H9 (cell line): ENCODE data around the gene RANBP17. TPM values are rescaled to one million over a fixed set of nuclear protein-coding genes. Genes with fewer than 3 reads are reported as not detected.
"Not testable (repeated sequence)": the region's sequence is repeated elsewhere in the genome, so short reads cannot be mapped to it uniquely, and the experiment has no call there.

ENCODE experiments used
- DNase-seq: peaks from one replicate; pipeline ENCODE4 v3.0.0-alpha.2; 2017
- H2AFZ ChIP-seq: one replicate; pipeline ENCODE4 v1.6.1; 2013; ENCODE audit warnings: mild to moderate bottlenecking, low read length, control low read depth, moderate library complexity
- H2AK5ac ChIP-seq: 2 replicates; pipeline ENCODE4 v1.6.1; 2013; ENCODE audit warnings: low read length, control low read depth, mixed read lengths; ENCODE audit not compliant: insufficient read length
- H2BK120ac ChIP-seq: one replicate; pipeline ENCODE4 v1.6.1; 2013; ENCODE audit warnings: low read depth, mild to moderate bottlenecking, low read length, control low read depth, inconsistent platforms; ENCODE audit not compliant: poor library complexity, severe bottlenecking
- H2BK12ac ChIP-seq: 2 replicates; pipeline ENCODE4 v1.6.1; 2013; ENCODE audit warnings: low read length, control low read depth, mixed read lengths, low read depth; ENCODE audit not compliant: insufficient read length
- H2BK15ac ChIP-seq: 2 replicates; pipeline ENCODE4 v1.6.1; 2013; ENCODE audit warnings: low read depth, low read length, control low read depth
- H2BK20ac ChIP-seq: one replicate; pipeline ENCODE4 v1.6.1; 2013; ENCODE audit warnings: low read depth, mild to moderate bottlenecking, low read length, control low read depth, inconsistent platforms; ENCODE audit not compliant: poor library complexity, severe bottlenecking
- H2BK5ac ChIP-seq: 2 replicates; pipeline ENCODE4 v1.6.1; 2013; ENCODE audit warnings: low read length, control low read depth, mixed read lengths; ENCODE audit not compliant: insufficient read length
- H3K14ac ChIP-seq: 2 replicates; pipeline ENCODE4 v1.6.1; 2013; ENCODE audit warnings: low read length, control low read depth; ENCODE audit not compliant: insufficient read depth
- H3K18ac ChIP-seq: 2 replicates; pipeline ENCODE4 v1.6.1; 2013; ENCODE audit warnings: low read depth, mild to moderate bottlenecking, mixed read lengths, low read length, control low read depth; ENCODE audit not compliant: insufficient read length
- H3K23ac ChIP-seq: 2 replicates; pipeline ENCODE4 v1.6.1; 2013; ENCODE audit warnings: low read length, control low read depth, mixed read lengths, low read depth; ENCODE audit not compliant: insufficient read length
- H3K23me2 ChIP-seq: 2 replicates; pipeline ENCODE4 v1.6.1; 2013; ENCODE audit warnings: low read depth, mild to moderate bottlenecking, mixed read lengths, low read length, control low read depth; ENCODE audit not compliant: insufficient read length, poor library complexity, severe bottlenecking
- H3K27ac ChIP-seq: 2 replicates; pipeline ENCODE4 v1.5.1; 2013; ENCODE audit warnings: low read length, control low read depth, mixed read lengths, low read depth; ENCODE audit not compliant: insufficient read length
- H3K27me3 ChIP-seq: 2 replicates; pipeline ENCODE4 v1.6.1; 2013; ENCODE audit warnings: low read length, control low read depth, inconsistent platforms; ENCODE audit not compliant: insufficient read depth
- H3K4ac ChIP-seq: 2 replicates; pipeline ENCODE4 v1.6.1; 2013; ENCODE audit warnings: low read depth, mild to moderate bottlenecking, control low read depth, inconsistent platforms, low read length, moderate library complexity
- H3K4me1 ChIP-seq: 2 replicates; pipeline ENCODE4 v1.6.1; 2013; ENCODE audit warnings: low read length, control low read depth, inconsistent platforms; ENCODE audit not compliant: insufficient read depth
- H3K4me2 ChIP-seq: 2 replicates; pipeline ENCODE4 v1.6.1; 2013; ENCODE audit warnings: low read length, control low read depth, mixed read lengths; ENCODE audit not compliant: insufficient read length, insufficient read depth
- H3K56ac ChIP-seq: 2 replicates; pipeline ENCODE4 v1.6.1; 2013; ENCODE audit warnings: low read depth, mild to moderate bottlenecking, mixed read lengths, low read length, control low read depth; ENCODE audit not compliant: insufficient read length
- H3K79me1 ChIP-seq: 2 replicates; pipeline ENCODE4 v1.6.1; 2013; ENCODE audit warnings: low read depth, mild to moderate bottlenecking, moderate library complexity, low read length, control low read depth, inconsistent platforms; ENCODE audit not compliant: insufficient read depth, poor library complexity, severe bottlenecking
- H3K79me2 ChIP-seq: 2 replicates; pipeline ENCODE4 v1.6.1; 2013; ENCODE audit warnings: low read length, control low read depth, inconsistent platforms; ENCODE audit not compliant: insufficient read depth
- H3K9ac ChIP-seq: 2 replicates; pipeline ENCODE4 v1.6.1; 2013; ENCODE audit warnings: low read length, control low read depth, mixed read lengths; ENCODE audit not compliant: insufficient read length; ENCODE audit errors: extremely low read depth
- H3K9me3 ChIP-seq: one replicate; pipeline ENCODE4 v1.6.1; 2013; ENCODE audit warnings: low read depth, low read length, inconsistent platforms; ENCODE audit not compliant: control insufficient read depth
- H3T11ph ChIP-seq: one replicate; pipeline ENCODE4 v1.6.1; 2013; ENCODE audit warnings: mild to moderate bottlenecking, low read length, control low read depth, inconsistent platforms
- H4K20me1 ChIP-seq: one replicate; pipeline ENCODE4 v1.6.1; 2013; ENCODE audit not compliant: control insufficient read depth, insufficient read length, insufficient read depth
- H4K5ac ChIP-seq: 2 replicates; pipeline ENCODE4 v1.6.1; 2013; ENCODE audit warnings: low read depth, mild to moderate bottlenecking, mixed read lengths, low read length, control low read depth; ENCODE audit not compliant: insufficient read length
- H4K8ac ChIP-seq: replicated peaks from 2 replicates; pipeline ENCODE4 v1.6.1; 2013; ENCODE audit warnings: low read length, control low read depth, mixed read lengths, low read depth; ENCODE audit not compliant: insufficient read length
- H4K91ac ChIP-seq: 2 replicates; pipeline ENCODE4 v1.6.1; 2013; ENCODE audit warnings: low read depth, mild to moderate bottlenecking, moderate library complexity, mixed read lengths, low read length, control low read depth; ENCODE audit not compliant: insufficient read length
- H3K27ac Mint-ChIP-seq, 3 experiments: 2 replicates in 2 of 3; 3 replicates in 1 of 3; pipeline ENCODE4 v1.8.0; 2020 to 2021; ENCODE audit warnings: mixed read lengths in 3 of 3, mild to moderate bottlenecking in 1 of 3, moderate library complexity in 1 of 3
- H3K27me3 Mint-ChIP-seq: 2 replicates; pipeline ENCODE4 v1.8.0; 2021; ENCODE audit warnings: low read depth, mild to moderate bottlenecking, moderate library complexity, mixed read lengths
- H3K36me3 Mint-ChIP-seq, 3 experiments: 2 replicates in 2 of 3; 3 replicates in 1 of 3; pipeline ENCODE4 v1.8.0; 2020 to 2021; ENCODE audit warnings: low read depth in 3 of 3, mixed read lengths in 3 of 3; ENCODE audit not compliant: insufficient read depth in 1 of 3
- H3K4me1 Mint-ChIP-seq, 2 experiments: 2 replicates each; pipeline ENCODE4 v1.8.0; 2020; ENCODE audit warnings: mixed read lengths in 2 of 2
- H3K4me3 Mint-ChIP-seq, 2 experiments: 2 replicates in 1 of 2; 3 replicates in 1 of 2; pipeline ENCODE4 v1.8.0; 2020 to 2021; ENCODE audit warnings: mild to moderate bottlenecking in 2 of 2, mixed read lengths in 2 of 2, moderate library complexity in 1 of 2
- H3K9me3 Mint-ChIP-seq, 2 experiments: 2 replicates in 1 of 2; 3 replicates in 1 of 2; pipeline ENCODE4 v1.8.0; 2020; ENCODE audit warnings: mild to moderate bottlenecking in 2 of 2, mixed read lengths in 2 of 2, moderate library complexity in 1 of 2
- WGBS: extraction: QIAGEN DNeasy Blood & Tissue Kit; methylation state at CpG from one replicate; pipeline ENCODE4 v1.1.7; 2013; ENCODE audit warnings: missing lambda C conversion rate, low lambda C conversion rate, mixed read lengths; ENCODE audit not compliant: insufficient read length; ENCODE audit errors: extremely low coverage; 5-methylcytosine and 5-hydroxymethylcytosine counted together
- total RNA-seq: library from RNA; stranded (reverse); gene quantifications from 2 replicates; pipeline ENCODE4 v1.2.1, GENCODE V29; 2021
- TF ChIP-seq, protein P1 (sequence below): fragments of 200-600 bp; sonication (generic); conservative IDR thresholded peaks from 3 replicates; pipeline ENCODE4 v1.8.0; 2021; ENCODE audit warnings: antibody characterized with exemption, mild to moderate bottlenecking

Gene RANBP17
- total RNA-seq, 1 experiment from 2014 or later, result 16.5 TPM

GRCh38 chr5:171168171-171168570 is 306.4 kb downstream of the RANBP17 start:
- no peaks in the 10 kb centered on the region for H3K27me3 Mint-ChIP-seq
- H3K4ac ChIP-seq, result no peak overlapping the region
- H2BK15ac ChIP-seq, result no peak overlapping the region
- no peak overlapping the region for H3K18ac ChIP-seq
- H3K36me3 Mint-ChIP-seq, result no peaks in the 10 kb centered on the region
- no peak overlapping the region for H2BK20ac ChIP-seq
- TF ChIP-seq, protein P1, sequence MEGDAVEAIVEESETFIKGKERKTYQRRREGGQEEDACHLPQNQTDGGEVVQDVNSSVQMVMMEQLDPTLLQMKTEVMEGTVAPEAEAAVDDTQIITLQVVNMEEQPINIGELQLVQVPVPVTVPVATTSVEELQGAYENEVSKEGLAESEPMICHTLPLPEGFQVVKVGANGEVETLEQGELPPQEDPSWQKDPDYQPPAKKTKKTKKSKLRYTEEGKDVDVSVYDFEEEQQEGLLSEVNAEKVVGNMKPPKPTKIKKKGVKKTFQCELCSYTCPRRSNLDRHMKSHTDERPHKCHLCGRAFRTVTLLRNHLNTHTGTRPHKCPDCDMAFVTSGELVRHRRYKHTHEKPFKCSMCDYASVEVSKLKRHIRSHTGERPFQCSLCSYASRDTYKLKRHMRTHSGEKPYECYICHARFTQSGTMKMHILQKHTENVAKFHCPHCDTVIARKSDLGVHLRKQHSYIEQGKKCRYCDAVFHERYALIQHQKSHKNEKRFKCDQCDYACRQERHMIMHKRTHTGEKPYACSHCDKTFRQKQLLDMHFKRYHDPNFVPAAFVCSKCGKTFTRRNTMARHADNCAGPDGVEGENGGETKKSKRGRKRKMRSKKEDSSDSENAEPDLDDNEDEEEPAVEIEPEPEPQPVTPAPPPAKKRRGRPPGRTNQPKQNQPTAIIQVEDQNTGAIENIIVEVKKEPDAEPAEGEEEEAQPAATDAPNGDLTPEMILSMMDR, result no peak
- H3K27ac Mint-ChIP-seq, result no peak overlapping the region
- H3K4me2 ChIP-seq, result no peak overlapping the region
- no peak overlapping the region for H2BK12ac ChIP-seq
- no peak overlapping the region for H2BK5ac ChIP-seq
- no peak overlapping the region for H4K8ac ChIP-seq
- no peak for DNase-seq
- no peak overlapping the region for H4K5ac ChIP-seq
- no peak overlapping the region for H3K4me3 Mint-ChIP-seq
- H4K91ac ChIP-seq, result no peak overlapping the region
- no peaks in the 10 kb centered on the region for H3K79me1 ChIP-seq
- H2AK5ac ChIP-seq, result no peak overlapping the region
- H2BK120ac ChIP-seq, result no peak overlapping the region
- no peaks in the 10 kb centered on the region for H3K9me3 ChIP-seq
- H3K27me3 ChIP-seq, result no peaks in the 10 kb centered on the region
- H3K4me1 Mint-ChIP-seq, result peaks cover 5 to 7% of the 10 kb centered on the region in 2 experiments
- H3K9ac ChIP-seq, result no peak overlapping the region
- H3K23me2 ChIP-seq, result no peaks in the 10 kb centered on the region
- no peak overlapping the region for H3K14ac ChIP-seq
- H3K9me3 Mint-ChIP-seq, result no peaks in the 10 kb centered on the region
- no peak overlapping the region for H3K56ac ChIP-seq
- H3T11ph ChIP-seq, result no peak overlapping the region
- no peak overlapping the region for H3K23ac ChIP-seq
- no CpG with 5 or more reads among the region's 4 CpGs for WGBS
- H3K4me1 ChIP-seq, result no peaks in the 10 kb centered on the region
- no peak overlapping the region for H3K27ac ChIP-seq
- H4K20me1 ChIP-seq, result no peaks in the 10 kb centered on the region
- no peak overlapping the region for H2AFZ ChIP-seq
- H3K79me2 ChIP-seq, result no peaks in the 10 kb centered on the region

DNA sequence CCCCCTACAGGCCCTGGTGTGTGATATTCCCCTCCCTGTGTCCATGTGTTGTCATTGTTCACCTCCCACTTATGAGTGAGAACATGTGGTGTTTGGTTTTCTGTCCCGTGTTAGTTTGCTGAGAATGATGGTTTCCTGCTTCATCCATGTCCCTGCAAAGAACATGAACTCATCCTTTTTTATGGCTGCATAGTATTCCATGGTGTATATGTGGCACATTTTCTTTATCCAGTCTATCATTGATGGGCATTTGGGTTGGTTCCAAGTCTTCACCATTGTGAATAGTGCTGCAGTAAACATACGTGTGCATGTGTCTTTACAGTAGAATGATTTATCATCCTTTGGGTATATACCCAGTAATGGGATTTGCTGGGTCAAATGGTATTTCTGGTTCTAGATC is 313.1 kb downstream of the RANBP17 start:
- H3K79me2 ChIP-seq, H2BK15ac ChIP-seq, H3K4me3 Mint-ChIP-seq, H3K56ac ChIP-seq, H4K8ac ChIP-seq, H2BK12ac ChIP-seq, H2BK120ac ChIP-seq, H3K4me2 ChIP-seq, H2AFZ ChIP-seq, H2AK5ac ChIP-seq, H2BK5ac ChIP-seq, DNase-seq, H3K23me2 ChIP-seq, H3K4ac ChIP-seq, H3T11ph ChIP-seq, H2BK20ac ChIP-seq, H4K5ac ChIP-seq, H3K27ac ChIP-seq, H3K9ac ChIP-seq, H3K9me3 ChIP-seq, H3K4me1 ChIP-seq, H3K27me3 ChIP-seq, H3K9me3 Mint-ChIP-seq, H4K91ac ChIP-seq, H3K79me1 ChIP-seq, H3K14ac ChIP-seq, H3K27me3 Mint-ChIP-seq, H3K18ac ChIP-seq, H3K23ac ChIP-seq, H3K36me3 Mint-ChIP-seq, H4K20me1 ChIP-seq, H3K4me1 Mint-ChIP-seq: not testable (repeated sequence)
- WGBS, result no CpG with 5 or more reads among the region's 2 CpGs
- H3K27ac Mint-ChIP-seq, result peak overlapping the region in 1 of 3 experiments; percentile 33; a peak in 2 of 7 replicates
